K562 (cell line): Measurements from ENCODE around the gene KAZN. TPM values are rescaled to one million over a fixed set of nuclear protein-coding genes. Genes with fewer than 3 reads are reported as not detected.

Source experiments
- BCOR ChIP-seq: fragments of 450-650 bp; IDR thresholded peaks from 2 replicates; pipeline ENCODE4 v1.6.1; 2016
- PML ChIP-seq: IDR thresholded peaks from 2 replicates; pipeline ENCODE4 v1.6.1; 2012; ENCODE audit warnings: low read length, inconsistent platforms
- SRSF3 ChIP-seq: fragments of 200-400 bp; formaldehyde crosslinking; IDR thresholded peaks from 2 replicates; pipeline ENCODE4 v1.6.1; 2016; ENCODE audit warnings: mild to moderate bottlenecking, low read length, moderate library complexity; ENCODE audit not compliant: insufficient read depth
- ZNF133 ChIP-seq: fragments of 250-450 bp; sonication (Bioruptor Pico); IDR thresholded peaks from 2 replicates; pipeline ENCODE4 v1.4.0; 2020; ENCODE audit warnings: mild to moderate bottlenecking
- polyA plus RNA-seq, 8 experiments: library from polyadenylated mRNA; depleted of rRNA in 4 of 8; stranded (reverse) in 5 of 8; unstranded in 3 of 8; fragments of >200 nt; fragmentation: Nextera tagmentation in 2 of 8; fragmentation: Illumina TruSeq in 1 of 8; extraction: Ambion mirVana in 2 of 8; extraction: Trizol in 1 of 8; gene quantifications; 2 replicates each; pipeline versions ENCODE4 v1.2.1 to v1.2.3, GENCODE V29; 2011 to 2014; ENCODE audit warnings: inconsistent platforms in 1 of 8, missing spikeins in 1 of 8
- total RNA-seq, 7 experiments: library from RNA; depleted of rRNA in 6 of 7; stranded (reverse); fragments of >200 nt in 6 of 7; fragmentation: Illumina TruSeq in 2 of 7; extraction: Trizol in 2 of 7; gene quantifications; 2 replicates each; pipeline versions ENCODE4 v1.2.1 to v1.2.3, GENCODE V29; 2011 to 2021; ENCODE audit warnings: low replicate concordance in 1 of 7
- TF ChIP-seq, protein P1 (sequence below): fragments of 200-800 bp; sonication (Bioruptor generic); IDR thresholded peaks from 2 replicates; pipeline ENCODE4 v1.6.1; 2017; ENCODE audit warnings: missing genetic modification characterization, missing compliant biosample characterization
- TF ChIP-seq, protein P2 (sequence below): fragments of 250-450 bp; sonication (Bioruptor Pico); IDR thresholded peaks from 2 replicates; pipeline ENCODE4 v1.5.1; 2021; ENCODE audit warnings: mild to moderate bottlenecking
- TF ChIP-seq, protein P3 (sequence below): fragments of 250-450 bp; sonication (Bioruptor Pico); IDR thresholded peaks from 2 replicates; pipeline ENCODE4 v1.4.0; 2020; ENCODE audit warnings: mild to moderate bottlenecking, moderate library complexity
- TF ChIP-seq, protein P4 (sequence below), 2 experiments: fragments of 450-650 bp; conservative IDR thresholded peaks; 2 replicates each; pipeline ENCODE4 v1.6.1; 2017; ENCODE audit warnings: mild to moderate bottlenecking in 2 of 2, moderate library complexity in 2 of 2

The KAZN gene
- total and polyA plus RNA-seq, 9 of the 15 experiments (the other 6 are each of a cell fraction or from before 2014, with no cell fraction given), result 2.1 to 21.6 (median 5.4) TPM

DNA sequence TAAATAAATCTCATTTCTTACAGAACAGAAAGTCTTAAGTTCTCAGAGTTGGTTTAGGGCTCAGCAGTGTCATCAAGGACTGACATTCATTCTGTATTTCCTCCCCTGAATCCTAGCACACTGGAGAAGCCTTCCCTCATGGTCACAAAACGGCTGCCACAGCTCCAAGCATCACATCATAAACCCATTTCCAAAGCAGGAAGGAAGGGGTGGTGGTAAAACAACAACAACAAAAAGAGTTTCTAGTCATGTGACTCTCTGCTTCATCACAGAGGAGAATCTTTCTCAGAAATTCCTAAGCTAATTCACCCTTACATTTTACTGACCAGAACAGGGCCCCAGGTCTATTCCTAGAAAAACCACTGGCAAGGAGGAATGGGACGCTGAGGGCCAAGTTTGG is 210.3 kb downstream of the KAZN start (continued):
- no peak for TF ChIP-seq SRSF3
- TF ChIP-seq PML, result no peak
- TF ChIP-seq, protein P1, sequence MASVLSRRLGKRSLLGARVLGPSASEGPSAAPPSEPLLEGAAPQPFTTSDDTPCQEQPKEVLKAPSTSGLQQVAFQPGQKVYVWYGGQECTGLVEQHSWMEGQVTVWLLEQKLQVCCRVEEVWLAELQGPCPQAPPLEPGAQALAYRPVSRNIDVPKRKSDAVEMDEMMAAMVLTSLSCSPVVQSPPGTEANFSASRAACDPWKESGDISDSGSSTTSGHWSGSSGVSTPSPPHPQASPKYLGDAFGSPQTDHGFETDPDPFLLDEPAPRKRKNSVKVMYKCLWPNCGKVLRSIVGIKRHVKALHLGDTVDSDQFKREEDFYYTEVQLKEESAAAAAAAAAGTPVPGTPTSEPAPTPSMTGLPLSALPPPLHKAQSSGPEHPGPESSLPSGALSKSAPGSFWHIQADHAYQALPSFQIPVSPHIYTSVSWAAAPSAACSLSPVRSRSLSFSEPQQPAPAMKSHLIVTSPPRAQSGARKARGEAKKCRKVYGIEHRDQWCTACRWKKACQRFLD (CRISPR knock-in tag), result no peak
- TF ChIP-seq, protein P2, sequence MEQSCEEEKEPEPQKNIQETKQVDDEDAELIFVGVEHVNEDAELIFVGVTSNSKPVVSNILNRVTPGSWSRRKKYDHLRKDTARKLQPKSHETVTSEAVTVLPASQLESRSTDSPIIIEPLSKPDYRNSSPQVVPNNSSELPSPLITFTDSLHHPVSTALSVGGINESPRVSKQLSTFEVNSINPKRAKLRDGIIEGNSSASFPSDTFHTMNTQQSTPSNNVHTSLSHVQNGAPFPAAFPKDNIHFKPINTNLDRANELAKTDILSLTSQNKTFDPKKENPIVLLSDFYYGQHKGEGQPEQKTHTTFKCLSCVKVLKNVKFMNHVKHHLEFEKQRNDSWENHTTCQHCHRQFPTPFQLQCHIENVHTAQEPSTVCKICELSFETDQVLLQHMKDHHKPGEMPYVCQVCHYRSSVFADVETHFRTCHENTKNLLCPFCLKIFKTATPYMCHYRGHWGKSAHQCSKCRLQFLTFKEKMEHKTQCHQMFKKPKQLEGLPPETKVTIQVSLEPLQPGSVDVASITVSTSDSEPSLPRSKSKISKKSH (CRISPR knock-in tag), result no peak
- peak; percentile 88 for TF ChIP-seq BCOR
- TF ChIP-seq, protein P3, sequence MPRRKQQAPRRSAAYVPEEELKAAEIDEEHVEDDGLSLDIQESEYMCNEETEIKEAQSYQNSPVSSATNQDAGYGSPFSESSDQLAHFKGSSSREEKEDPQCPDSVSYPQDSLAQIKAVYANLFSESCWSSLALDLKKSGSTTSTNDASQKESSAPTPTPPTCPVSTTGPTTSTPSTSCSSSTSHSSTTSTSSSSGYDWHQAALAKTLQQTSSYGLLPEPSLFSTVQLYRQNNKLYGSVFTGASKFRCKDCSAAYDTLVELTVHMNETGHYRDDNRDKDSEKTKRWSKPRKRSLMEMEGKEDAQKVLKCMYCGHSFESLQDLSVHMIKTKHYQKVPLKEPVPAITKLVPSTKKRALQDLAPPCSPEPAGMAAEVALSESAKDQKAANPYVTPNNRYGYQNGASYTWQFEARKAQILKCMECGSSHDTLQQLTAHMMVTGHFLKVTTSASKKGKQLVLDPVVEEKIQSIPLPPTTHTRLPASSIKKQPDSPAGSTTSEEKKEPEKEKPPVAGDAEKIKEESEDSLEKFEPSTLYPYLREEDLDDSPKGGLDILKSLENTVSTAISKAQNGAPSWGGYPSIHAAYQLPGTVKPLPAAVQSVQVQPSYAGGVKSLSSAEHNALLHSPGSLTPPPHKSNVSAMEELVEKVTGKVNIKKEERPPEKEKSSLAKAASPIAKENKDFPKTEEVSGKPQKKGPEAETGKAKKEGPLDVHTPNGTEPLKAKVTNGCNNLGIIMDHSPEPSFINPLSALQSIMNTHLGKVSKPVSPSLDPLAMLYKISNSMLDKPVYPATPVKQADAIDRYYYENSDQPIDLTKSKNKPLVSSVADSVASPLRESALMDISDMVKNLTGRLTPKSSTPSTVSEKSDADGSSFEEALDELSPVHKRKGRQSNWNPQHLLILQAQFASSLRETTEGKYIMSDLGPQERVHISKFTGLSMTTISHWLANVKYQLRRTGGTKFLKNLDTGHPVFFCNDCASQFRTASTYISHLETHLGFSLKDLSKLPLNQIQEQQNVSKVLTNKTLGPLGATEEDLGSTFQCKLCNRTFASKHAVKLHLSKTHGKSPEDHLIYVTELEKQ (CRISPR knock-in tag), result no peak
- TF ChIP-seq, protein P4, sequence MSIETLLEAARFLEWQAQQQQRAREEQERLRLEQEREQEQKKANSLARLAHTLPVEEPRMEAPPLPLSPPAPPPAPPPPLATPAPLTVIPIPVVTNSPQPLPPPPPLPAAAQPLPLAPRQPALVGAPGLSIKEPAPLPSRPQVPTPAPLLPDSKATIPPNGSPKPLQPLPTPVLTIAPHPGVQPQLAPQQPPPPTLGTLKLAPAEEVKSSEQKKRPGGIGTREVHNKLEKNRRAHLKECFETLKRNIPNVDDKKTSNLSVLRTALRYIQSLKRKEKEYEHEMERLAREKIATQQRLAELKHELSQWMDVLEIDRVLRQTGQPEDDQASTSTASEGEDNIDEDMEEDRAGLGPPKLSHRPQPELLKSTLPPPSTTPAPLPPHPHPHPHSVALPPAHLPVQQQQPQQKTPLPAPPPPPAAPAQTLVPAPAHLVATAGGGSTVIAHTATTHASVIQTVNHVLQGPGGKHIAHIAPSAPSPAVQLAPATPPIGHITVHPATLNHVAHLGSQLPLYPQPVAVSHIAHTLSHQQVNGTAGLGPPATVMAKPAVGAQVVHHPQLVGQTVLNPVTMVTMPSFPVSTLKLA (conservative IDR thresholded peaks at IDR 0.05), result no peak
- TF ChIP-seq ZNF133 (CRISPR knock-in tag), result no peak
